SK-N-SH (cell line): ENCODE data around the gene GPX1. TPM values are rescaled to one million over a fixed set of nuclear protein-coding genes. Genes with fewer than 3 reads are reported as not detected.
A peak's percentile ranks its signal among the peaks of the same experiment; 100 is the strongest.
"Not testable (repeated sequence)": the region's sequence is repeated elsewhere in the genome, so short reads cannot be mapped to it uniquely, and the experiment has no call there.

ENCODE experiments used
- CTCF ChIA-PET: fragments of 300-600, 350-600 bp; formaldehyde crosslinking; extraction: SDS; loops from one replicate; lab custom pipeline; 2021; lab: Yijun Ruan, JAX
- POLR2A ChIA-PET: fragments of 350-600 bp; sonication (Branson Sonifier 250); formaldehyde crosslinking; extraction: SDS; loops from one replicate; lab custom pipeline; 2020; ENCODE audit warnings: antibody characterized with exemption, inconsistent platforms; lab: Yijun Ruan, JAX
- DNase-seq: peaks from one replicate; pipeline ENCODE4 v3.0.0; 2012
- H2AFZ ChIP-seq: fragments of 200-600 bp; sonication (generic); 2 replicates; pipeline ENCODE4 v1.8.1; 2016; ENCODE audit warnings: antibody characterized with exemption, mild to moderate bottlenecking, low read depth
- H3F3A ChIP-seq: fragments of 200-600 bp; sonication (generic); replicated peaks from 2 replicates; pipeline ENCODE3; 2016; ENCODE audit warnings: antibody characterized with exemption, mild to moderate bottlenecking; ENCODE audit not compliant: insufficient read depth
- H3K27ac ChIP-seq, 2 experiments: fragments of 200-500 bp in 1 of 2; fragments of 200-600 bp in 1 of 2; sonication (Bioruptor generic) in 1 of 2; sonication (generic), shearing (Covaris generic) in 1 of 2; 2 replicates each; pipeline versions ENCODE4 v1.5.1 to v1.6.1; 2014 to 2016; ENCODE audit warnings: low read depth in 2 of 2, inconsistent platforms in 1 of 2, low read length in 1 of 2, mild to moderate bottlenecking in 1 of 2, mixed read lengths in 1 of 2
- H3K27me3 ChIP-seq: fragments of 200-600 bp; sonication (generic), shearing (Covaris generic); 2 replicates; pipeline ENCODE4 v1.6.1; 2016; ENCODE audit warnings: mixed run types; ENCODE audit not compliant: insufficient read depth
- H3K36me3 ChIP-seq, 2 experiments: fragments of 200-500 bp in 1 of 2; fragments of 200-600 bp in 1 of 2; sonication (Bioruptor generic) in 1 of 2; sonication (generic) in 1 of 2; replicated peaks in 1 of 2; 2 replicates each; pipeline versions ENCODE3 to v1.5.1; 2014 to 2016; ENCODE audit warnings: low read length in 1 of 2, mild to moderate bottlenecking in 1 of 2; ENCODE audit not compliant: insufficient read depth in 2 of 2, control insufficient read depth in 1 of 2
- H3K4me1 ChIP-seq, 2 experiments: fragments of 200-500 bp in 1 of 2; fragments of 200-600 bp in 1 of 2; sonication (Bioruptor generic) in 1 of 2; sonication (generic), shearing (Covaris generic) in 1 of 2; 2 replicates each; pipeline versions ENCODE4 v1.5.1 to v1.6.1; 2014 to 2016; ENCODE audit warnings: low read depth in 1 of 2, low read length in 1 of 2, mixed run types in 1 of 2; ENCODE audit not compliant: insufficient read depth in 2 of 2, control insufficient read depth in 1 of 2
- H3K4me2 ChIP-seq: fragments of 200-600 bp; sonication (generic), shearing (Covaris generic); 2 replicates; pipeline ENCODE4 v1.6.1; 2017; ENCODE audit warnings: mixed run types
- H3K4me3 ChIP-seq, 2 experiments: fragments of 200-500 bp in 1 of 2; fragments of 200-600 bp in 1 of 2; sonication (Bioruptor generic) in 1 of 2; sonication (generic), shearing (Covaris generic) in 1 of 2; 2 replicates each; pipeline versions ENCODE4 v1.5.1 to v1.8.1; 2014 to 2016; ENCODE audit warnings: low read depth in 2 of 2, inconsistent platforms in 1 of 2, low read length in 1 of 2, mild to moderate bottlenecking in 1 of 2, mixed read lengths in 1 of 2, moderate library complexity in 1 of 2
- H3K79me2 ChIP-seq: fragments of 200-600 bp; sonication (generic); 2 replicates; pipeline ENCODE4 v1.8.1; 2017; ENCODE audit warnings: mild to moderate bottlenecking; ENCODE audit not compliant: insufficient read depth
- H3K9ac ChIP-seq: fragments of 200-600 bp; sonication (generic); 2 replicates; pipeline ENCODE4 v1.6.1; 2017; ENCODE audit warnings: mixed run types
- H3K9me2 ChIP-seq: fragments of 200-600 bp; sonication (generic); 2 replicates; pipeline ENCODE4 v1.6.1; 2017; ENCODE audit warnings: mixed run types
- H3K9me3 ChIP-seq: fragments of 200-600 bp; sonication (generic); 2 replicates; pipeline ENCODE4 v1.6.1; 2017; ENCODE audit warnings: mixed run types, mild to moderate bottlenecking, moderate library complexity
- H4K20me1 ChIP-seq: fragments of 200-600 bp; sonication (generic); 2 replicates; pipeline ENCODE4 v1.6.1; 2017; ENCODE audit warnings: mild to moderate bottlenecking, mixed run types; ENCODE audit not compliant: insufficient read depth
- EZH2phosphoT487 ChIP-seq: fragments of 200-600 bp; sonication (generic); IDR thresholded peaks from 2 replicates; pipeline ENCODE4 v1.6.1; 2017; ENCODE audit warnings: low read depth, mixed run types, mild to moderate bottlenecking, antibody characterized with exemption, moderate library complexity, borderline replicate concordance
- FOXM1 ChIP-seq: IDR thresholded peaks from 2 replicates; pipeline ENCODE4 v1.4.0; 2012; ENCODE audit warnings: low read depth, mild to moderate bottlenecking
- GABPA ChIP-seq: IDR thresholded peaks from 2 replicates; pipeline ENCODE4 v1.4.0; 2012; ENCODE audit warnings: low read depth, mild to moderate bottlenecking
- MXI1 ChIP-seq: IDR thresholded peaks from 2 replicates; pipeline ENCODE4 v1.6.1; 2012; ENCODE audit warnings: mild to moderate bottlenecking, low read depth, low read length, improper control_type of control experiment
- POLR2AphosphoS5 ChIP-seq: IDR thresholded peaks from 2 replicates; pipeline ENCODE4 v1.6.1; 2012; ENCODE audit warnings: low read depth, low read length
- RAD21 ChIP-seq: IDR thresholded peaks from 2 replicates; pipeline ENCODE4 v1.6.1; 2012; ENCODE audit warnings: mild to moderate bottlenecking, low read length
- SMC3 ChIP-seq: IDR thresholded peaks from 2 replicates; pipeline ENCODE4 v1.6.1; 2012; ENCODE audit warnings: low read depth, low read length, improper control_type of control experiment
- TCF12 ChIP-seq: IDR thresholded peaks from 2 replicates; pipeline ENCODE4 v1.4.0; 2012
- YY1 ChIP-seq: IDR thresholded peaks from 2 replicates; pipeline ENCODE4 v1.4.0; 2012; ENCODE audit warnings: low read depth, mild to moderate bottlenecking
- WGBS: methylation state at CpG from one replicate; pipeline ENCODE4 v1.1.6; 2017; ENCODE audit warnings: low lambda C conversion rate; 5-methylcytosine and 5-hydroxymethylcytosine counted together
- polyA plus RNA-seq, 3 experiments: library from polyadenylated mRNA; depleted of rRNA; stranded (reverse); fragments of >200 nt; gene quantifications; 2 replicates each; pipeline ENCODE4 v1.2.3, GENCODE V29; 2012
- TF ChIP-seq, protein P1 (sequence below): IDR thresholded peaks from 2 replicates; pipeline ENCODE4 v1.4.0; 2012; ENCODE audit warnings: low read depth
- TF ChIP-seq, protein P2 (sequence below): IDR thresholded peaks from 2 replicates; pipeline ENCODE4 v1.4.0; 2012; ENCODE audit warnings: low read depth, borderline replicate concordance

Gene GPX1
- polyA plus RNA-seq, 1 of the 3 experiments (the other 2 are of a cell fraction): 815 TPM

DNA sequence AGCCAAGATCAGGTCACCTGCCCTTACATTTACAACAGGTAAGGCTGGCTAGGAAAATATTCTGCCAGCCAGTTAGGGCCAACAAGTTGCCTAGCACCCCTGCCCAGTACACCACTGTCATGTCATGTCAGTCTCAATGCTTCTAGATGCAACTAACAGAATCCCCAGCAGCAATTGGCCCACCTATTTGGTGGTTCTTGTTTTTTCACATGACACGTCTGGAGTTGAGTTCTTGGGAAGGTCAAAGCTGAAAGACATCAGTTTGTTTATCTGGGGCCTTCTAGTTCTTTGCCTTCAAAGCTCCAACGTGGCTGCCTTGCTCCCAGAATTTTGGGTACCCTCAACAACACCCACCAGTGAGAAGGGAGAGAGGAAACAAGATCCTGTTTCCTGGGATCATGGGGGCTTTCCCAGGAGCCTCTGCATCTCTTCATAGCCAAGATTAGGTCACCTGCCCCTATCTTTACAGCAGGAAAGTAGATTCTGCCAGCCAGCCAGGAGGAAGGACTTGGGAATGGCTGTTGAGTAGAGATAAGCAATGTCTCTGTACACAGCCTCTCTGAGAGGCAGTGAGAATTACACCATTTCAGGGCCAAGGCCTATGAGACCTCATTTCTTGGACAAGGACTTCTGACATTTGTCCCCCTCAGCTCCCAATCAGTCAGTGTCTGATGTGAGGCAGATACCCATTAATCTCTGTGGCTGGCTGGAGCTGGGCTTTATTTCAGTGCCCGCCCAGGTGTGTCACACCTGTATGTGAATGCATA lies 8.6 kb downstream of the GPX1 start:
- H3K27me3 ChIP-seq: no peaks in the 10 kb centered on the region
- no peak overlapping the region for H3K4me2 ChIP-seq
- WGBS: 56% methylated on average over 3 of the region's 3 CpGs
- TF ChIP-seq MXI1 (no peak), RAD21 (no peak), TCF12 (no peak), GABPA (no peak)
- TF ChIP-seq, protein P1, sequence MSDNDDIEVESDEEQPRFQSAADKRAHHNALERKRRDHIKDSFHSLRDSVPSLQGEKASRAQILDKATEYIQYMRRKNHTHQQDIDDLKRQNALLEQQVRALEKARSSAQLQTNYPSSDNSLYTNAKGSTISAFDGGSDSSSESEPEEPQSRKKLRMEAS: no peak
- ChIA-PET CTCF (interaction anchor here (1.5 kb wide), 1 partner anchor 9 kb away, joined by 3 read pairs; the partner anchor contains the start of gene GPX1), POLR2A (interaction anchor here (0.6 kb wide), 1 partner anchor 339 kb away, joined by 6 read pairs; no protein-coding TSS in a partner anchor)
- no peak overlapping the region for H3K4me3 ChIP-seq
- H3K36me3 ChIP-seq: no peaks in the 10 kb centered on the region
- no peak for DNase-seq
- H3F3A ChIP-seq: peaks cover 26% of the 10 kb centered on the region
- H3K79me2 ChIP-seq: no peaks in the 10 kb centered on the region
- H2AFZ ChIP-seq: no peak overlapping the region
- peaks cover 0 to 9% of the 10 kb centered on the region in 2 experiments; a peak in 1 of 4 replicates for H3K4me1 ChIP-seq
- no peaks in the 10 kb centered on the region for H3K9me3 ChIP-seq
- H3K27ac ChIP-seq: no peak overlapping the region
- H3K9me2 ChIP-seq: no peaks in the 10 kb centered on the region
- H4K20me1 ChIP-seq: no peaks in the 10 kb centered on the region
- H3K9ac ChIP-seq: no peak overlapping the region

DNA sequence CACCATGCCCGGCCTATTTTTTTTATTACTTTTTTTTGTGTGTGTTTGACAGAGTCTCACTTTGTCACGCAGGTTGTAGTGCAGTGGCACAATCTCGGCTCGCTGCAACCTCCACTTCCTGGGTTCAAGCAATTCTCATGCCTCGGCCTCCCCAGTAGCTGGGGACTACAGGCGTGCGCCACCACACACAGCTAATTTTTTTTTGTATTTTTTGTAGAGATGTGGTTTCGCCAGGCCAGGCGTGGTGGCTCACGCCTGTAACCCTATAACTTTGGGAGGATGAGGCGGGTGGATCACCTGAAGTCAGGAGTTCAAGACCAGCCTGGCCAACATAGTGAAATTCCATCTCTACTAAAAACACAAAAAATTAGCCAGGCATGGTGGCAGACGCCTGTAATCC lies 9.8 kb downstream of the GPX1 start:
- H3K9me2 ChIP-seq, POLR2A ChIA-PET, H4K20me1 ChIP-seq, H3K4me1 ChIP-seq, DNase-seq, H3K4me2 ChIP-seq, H3K27me3 ChIP-seq, H3K4me3 ChIP-seq, H3K36me3 ChIP-seq, H3K9ac ChIP-seq, H3K79me2 ChIP-seq, H2AFZ ChIP-seq, H3K9me3 ChIP-seq, H3K27ac ChIP-seq: not testable (repeated sequence)
- CTCF ChIA-PET: interaction anchor here (1.3 kb wide), 1 partner anchor 9 kb away, joined by 3 read pairs; the partner anchor contains the start of gene USP4
- peaks cover 28% of the 10 kb centered on the region for H3F3A ChIP-seq
- 96% methylated on average over 12 of the region's 12 CpGs for WGBS

DNA sequence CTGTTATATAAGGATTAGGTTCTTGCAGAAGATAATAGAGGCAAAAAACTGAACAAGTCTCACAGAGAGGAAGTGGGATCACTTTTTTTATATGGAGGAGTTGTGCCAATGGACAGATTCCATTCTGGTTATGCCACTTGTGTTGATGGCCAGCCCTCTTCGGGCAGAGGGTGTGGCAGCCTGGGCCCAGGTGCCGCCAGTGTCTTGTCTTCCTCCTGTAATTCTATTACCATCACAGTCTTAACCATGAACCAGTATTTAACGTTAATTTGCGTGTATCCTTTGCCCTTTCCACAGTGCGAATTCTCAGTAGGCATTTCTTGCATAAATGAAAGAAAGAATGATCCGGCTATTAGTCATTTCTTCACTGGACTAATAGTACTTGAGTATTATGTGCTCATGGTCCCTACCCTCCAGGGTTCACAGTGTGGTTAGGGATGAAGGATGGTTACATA lies 11.3 kb downstream of the GPX1 start:
- ChIA-PET POLR2A (no interaction called here), CTCF (interaction anchor here (0.8 kb wide), 1 partner anchor 213 kb away, joined by 3 read pairs; no protein-coding TSS in a partner anchor)
- Histone ChIP-seq H3K36me3 (no peaks in the 10 kb centered on the region), H3K4me1 (peaks cover 0 to 9% of the 10 kb centered on the region in 2 experiments; a peak in 1 of 4 replicates), H3K27me3 (no peaks in the 10 kb centered on the region), H3F3A (peaks cover 17% of the 10 kb centered on the region), H3K9me3 (no peaks in the 10 kb centered on the region), H4K20me1 (no peaks in the 10 kb centered on the region), H2AFZ (peak overlapping the region; percentile 93), H3K79me2 (no peaks in the 10 kb centered on the region), H3K27ac (peak overlapping the region in 1 of 2 experiments; percentile 32; a peak in 1 of 4 replicates), H3K9ac (no peak overlapping the region), H3K9me2 (no peaks in the 10 kb centered on the region), H3K4me3 (no peak overlapping the region), H3K4me2 (peak overlapping the region; percentile 10; the same call in 1 of the 2 replicates)
- WGBS: 85% methylated on average over 6 of the region's 6 CpGs
- TF ChIP-seq FOXM1 (no peak), POLR2AphosphoS5 (no peak), EZH2phosphoT487 (no peak), SMC3 (no peak), YY1 (no peak)
- TF ChIP-seq, protein P2, sequence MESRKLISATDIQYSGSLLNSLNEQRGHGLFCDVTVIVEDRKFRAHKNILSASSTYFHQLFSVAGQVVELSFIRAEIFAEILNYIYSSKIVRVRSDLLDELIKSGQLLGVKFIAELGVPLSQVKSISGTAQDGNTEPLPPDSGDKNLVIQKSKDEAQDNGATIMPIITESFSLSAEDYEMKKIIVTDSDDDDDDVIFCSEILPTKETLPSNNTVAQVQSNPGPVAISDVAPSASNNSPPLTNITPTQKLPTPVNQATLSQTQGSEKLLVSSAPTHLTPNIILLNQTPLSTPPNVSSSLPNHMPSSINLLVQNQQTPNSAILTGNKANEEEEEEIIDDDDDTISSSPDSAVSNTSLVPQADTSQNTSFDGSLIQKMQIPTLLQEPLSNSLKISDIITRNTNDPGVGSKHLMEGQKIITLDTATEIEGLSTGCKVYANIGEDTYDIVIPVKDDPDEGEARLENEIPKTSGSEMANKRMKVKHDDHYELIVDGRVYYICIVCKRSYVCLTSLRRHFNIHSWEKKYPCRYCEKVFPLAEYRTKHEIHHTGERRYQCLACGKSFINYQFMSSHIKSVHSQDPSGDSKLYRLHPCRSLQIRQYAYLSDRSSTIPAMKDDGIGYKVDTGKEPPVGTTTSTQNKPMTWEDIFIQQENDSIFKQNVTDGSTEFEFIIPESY: no peak
- DNase-seq: no peak
